Measurements from ENCODE around the gene MTRF1. TPM values are rescaled to one million over a fixed set of nuclear protein-coding genes. Genes with fewer than 3 reads are reported as not detected.

MTRF1 gene
- total RNA-seq, 1 donor from 2014 or later = 13.2 TPM

DNA sequence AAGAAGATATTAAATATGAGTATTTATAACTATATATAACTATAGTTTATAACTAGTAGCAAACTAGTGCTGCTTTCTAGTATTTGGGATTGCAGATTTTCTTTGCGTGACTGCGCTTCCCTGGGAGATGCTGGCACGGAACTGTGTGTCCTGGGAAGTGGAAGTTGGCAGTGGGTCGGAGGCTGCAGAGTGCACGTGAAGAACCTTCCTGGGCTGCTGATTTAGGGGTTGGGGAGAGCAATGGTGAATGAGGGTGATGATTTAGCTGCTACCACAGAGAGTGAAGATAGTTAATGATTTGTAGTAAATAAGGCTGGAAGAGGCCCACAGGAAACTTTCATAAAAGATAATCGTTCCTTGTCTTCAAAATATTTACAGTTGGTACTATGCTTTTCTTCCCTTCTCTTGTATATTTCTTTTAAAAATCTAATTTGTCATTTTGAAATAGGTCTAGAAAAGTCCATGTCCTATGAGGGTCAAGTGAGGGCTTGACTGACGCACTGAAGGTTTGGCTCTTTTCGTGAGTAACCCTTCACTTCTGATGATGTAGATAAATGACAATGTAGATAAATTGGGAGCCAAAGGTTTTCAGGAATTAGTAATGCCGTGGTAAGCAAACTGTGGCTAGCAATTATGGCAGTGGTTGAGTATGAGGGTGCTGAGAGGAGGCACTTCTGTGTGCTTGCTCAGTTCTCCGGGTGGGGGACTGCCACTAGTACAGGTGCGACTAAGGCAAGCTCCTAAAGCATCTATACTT lies 44.7 kb upstream of the MTRF1 start:
- Histone ChIP-seq H3K4me1 (peaks cover 25% of the 10 kb centered on the region), H3K36me3 (no peaks in the 10 kb centered on the region), H3K27me3 (ENCODE audit: low read depth) (no peaks in the 10 kb centered on the region), H3K27ac (replicated peaks) (no peak overlapping the region), H3K9me3 (replicated peaks) (no peaks in the 10 kb centered on the region), H3K4me3 (no peak overlapping the region)
- intact Hi-C loops (cut with micrococcal nuclease) = no loop called here
- TF ChIP-seq CTCF (IDR thresholded peaks at IDR 0.05; ENCODE audit: borderline replicate concordance) = no peak
- DNase-seq = no peak

- no peak for TF ChIP-seq CTCF (IDR thresholded peaks at IDR 0.05; ENCODE audit: borderline replicate concordance)
- Histone ChIP-seq H3K4me1 (peaks cover 9% of the 10 kb centered on the region), H3K27ac (replicated peaks) (no peak overlapping the region), H3K27me3 (ENCODE audit: low read depth) (no peaks in the 10 kb centered on the region), H3K9me3 (replicated peaks) (no peaks in the 10 kb centered on the region), H3K36me3 (no peaks in the 10 kb centered on the region), H3K4me3 (no peak overlapping the region)
- intact Hi-C loops (cut with micrococcal nuclease) = no loop called here
- DNase-seq = no peak
These were observed 43.1 kb upstream of the MTRF1 start for GRCh38 chr13:41306271-41307145.

DNA sequence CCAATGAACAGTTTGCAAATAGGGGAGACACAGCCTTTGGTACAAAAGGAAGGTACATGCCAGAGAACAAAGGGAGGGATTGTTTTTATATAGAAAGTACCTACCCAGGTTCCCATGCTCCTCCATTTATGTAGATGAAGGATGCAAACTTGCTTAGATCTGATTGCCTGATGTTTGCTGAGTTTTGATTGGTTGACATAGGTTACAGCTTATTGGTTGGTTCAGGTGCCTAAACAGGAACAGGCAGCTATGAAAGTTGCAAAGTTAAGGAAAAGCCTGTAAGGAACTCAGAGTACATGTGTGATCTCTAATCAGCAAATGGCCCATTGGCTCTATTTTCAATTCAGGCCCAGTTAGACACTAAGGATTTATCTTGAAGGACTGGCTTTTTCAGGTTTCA lies 41.2 kb upstream of the MTRF1 start:
- H3K36me3 ChIP-seq = no peaks in the 10 kb centered on the region
- TF ChIP-seq CTCF (IDR thresholded peaks at IDR 0.05; ENCODE audit: borderline replicate concordance) = no peak
- H3K4me3 ChIP-seq = no peak overlapping the region
- DNase-seq = no peak
- intact Hi-C loops (cut with micrococcal nuclease) = no loop called here
- no peaks in the 10 kb centered on the region for H3K9me3 ChIP-seq (replicated peaks)
- no peaks in the 10 kb centered on the region for H3K4me1 ChIP-seq
- no peaks in the 10 kb centered on the region for H3K27me3 ChIP-seq (ENCODE audit: low read depth)
- H3K27ac ChIP-seq (replicated peaks) = no peak overlapping the region

GRCh38 chr13:41302743-41303142 lies 39.4 kb upstream of the MTRF1 start:
- intact Hi-C loops (cut with micrococcal nuclease) = no loop called here
- no peak overlapping the region for H3K27ac ChIP-seq (replicated peaks)
- no peaks in the 10 kb centered on the region for H3K27me3 ChIP-seq (ENCODE audit: low read depth)
- no peak overlapping the region for H3K4me3 ChIP-seq
- H3K4me1 ChIP-seq = no peaks in the 10 kb centered on the region
- no peaks in the 10 kb centered on the region for H3K9me3 ChIP-seq (replicated peaks)
- no peak for TF ChIP-seq CTCF (IDR thresholded peaks at IDR 0.05; ENCODE audit: borderline replicate concordance)
- no peaks in the 10 kb centered on the region for H3K36me3 ChIP-seq
- DNase-seq = no peak

GRCh38 chr13:41299316-41300094 lies 36.1 kb upstream of the MTRF1 start:
- H3K9me3 ChIP-seq (replicated peaks) = no peaks in the 10 kb centered on the region
- no peaks in the 10 kb centered on the region for H3K27me3 ChIP-seq (ENCODE audit: low read depth)
- H3K4me3 ChIP-seq = no peak overlapping the region
- no peak for DNase-seq
- intact Hi-C loops (cut with micrococcal nuclease) = no loop called here
- no peak for TF ChIP-seq CTCF (IDR thresholded peaks at IDR 0.05; ENCODE audit: borderline replicate concordance)
- H3K27ac ChIP-seq (replicated peaks) = no peak overlapping the region
- H3K4me1 ChIP-seq = no peaks in the 10 kb centered on the region
- H3K36me3 ChIP-seq = no peaks in the 10 kb centered on the region

Data from left ventricle myocardium inferior (tissue), 1 donor.